A549 (cell line): ENCODE measurements around the gene NECTIN4. TPM values are rescaled to one million over a fixed set of nuclear protein-coding genes. Genes with fewer than 3 reads are reported as not detected.

Experiments
- ATAC-seq, 2 experiments: fragments of 200-7000 bp in 1 of 2; fragments of >200 bp in 1 of 2; cut with Nextera tagmentation in 1 of 2; cut with Tn5 transposase in 1 of 2; 3 replicates each; pipeline versions ENCODE4 v1.8.0 to v1.9.1; 2018 to 2020; ENCODE audit warnings: mild to moderate bottlenecking in 1 of 2, moderate library complexity in 1 of 2
- CTCF ChIA-PET: fragments of 300-600 bp; sonication (Branson Sonifier 250); formaldehyde crosslinking; extraction: SDS; loops from one replicate; lab custom pipeline; 2021; ENCODE audit warnings: antibody characterized with exemption, inconsistent platforms; lab: Yijun Ruan, JAX
- POLR2A ChIA-PET: fragments of 350-600 bp; formaldehyde crosslinking; extraction: SDS; loops from one replicate; lab custom pipeline; 2021; ENCODE audit warnings: antibody characterized with exemption, inconsistent platforms; lab: Yijun Ruan, JAX
- DNase-seq, 2 experiments: peaks; one replicate each; pipeline versions ENCODE4 v3.0.0 to v3.0.0-alpha.2; 2011 to 2016; ENCODE audit warnings: low read depth in 1 of 2, low spot score in 1 of 2
- FAIRE-seq: peaks from 2 replicates; lab custom pipeline; 2011; peaks lifted over from hg19 to GRCh38; lab: Jason Lieb, UNC
- H3K27ac ChIP-seq, 2 experiments: fragments of >200 bp; sonication (Bioruptor Twin); formaldehyde crosslinking; 3 replicates each; pipeline ENCODE4 v1.5.1; 2016 to 2017
- H3K4me1 ChIP-seq: fragments of >200 bp; sonication (Bioruptor Twin); formaldehyde crosslinking; 3 replicates; pipeline ENCODE4 v1.6.1; 2016
- H3K4me2 ChIP-seq: fragments of >200 bp; sonication (Bioruptor Twin); formaldehyde crosslinking; 3 replicates; pipeline ENCODE4 v1.6.1; 2016
- H3K4me3 ChIP-seq: fragments of >200 bp; sonication (Bioruptor Twin); formaldehyde crosslinking; 3 replicates; pipeline ENCODE4 v1.5.1; 2016
- H3K9me3 ChIP-seq: fragments of >200 bp; sonication (Bioruptor Twin); formaldehyde crosslinking; 3 replicates; pipeline ENCODE4 v1.6.1; 2016
- CBX8 ChIP-seq: fragments of 200-600 bp; sonication (generic); IDR thresholded peaks from 2 replicates; pipeline ENCODE4 v1.6.1; 2016
- EP300 ChIP-seq, 2 experiments: fragments of >200 bp; sonication (Bioruptor Twin); formaldehyde crosslinking; IDR thresholded peaks; 2 replicates in 1 of 2; 3 replicates in 1 of 2; pipeline ENCODE4 v1.6.1; 2016 to 2017
- ESRRA ChIP-seq: fragments of 150-350 bp; IDR thresholded peaks from 2 replicates; pipeline ENCODE4 v1.6.1; 2014; ENCODE audit warnings: mild to moderate bottlenecking, low read length, borderline replicate concordance
- FOSB ChIP-seq: fragments of 250-450 bp; sonication (Bioruptor Pico); IDR thresholded peaks from 2 replicates; pipeline ENCODE4 v1.5.0; 2020; ENCODE audit warnings: mild to moderate bottlenecking, moderate library complexity
- HOXA7 ChIP-seq: fragments of 250-450 bp; sonication (Bioruptor Pico); IDR thresholded peaks from 2 replicates; pipeline ENCODE4 v1.5.0; 2020; ENCODE audit warnings: mild to moderate bottlenecking, moderate library complexity
- HOXB13 ChIP-seq: fragments of 250-450 bp; sonication (Bioruptor Pico); IDR thresholded peaks from 2 replicates; pipeline ENCODE4 v1.5.0; 2020; ENCODE audit warnings: low read depth, mild to moderate bottlenecking, moderate library complexity
- NFE2L2 ChIP-seq: fragments of 150-350 bp; conservative IDR thresholded peaks from 2 replicates; pipeline ENCODE4 v1.6.1; 2014; ENCODE audit warnings: low read length
- NR3C1 ChIP-seq: fragments of >200 bp; sonication (Bioruptor Twin); formaldehyde crosslinking; IDR thresholded peaks from 3 replicates; pipeline ENCODE4 v1.6.1; 2017
- PHF8 ChIP-seq: fragments of 200-600 bp; sonication (generic); IDR thresholded peaks from 2 replicates; pipeline ENCODE4 v1.6.1; 2016; ENCODE audit warnings: low read depth, mild to moderate bottlenecking, antibody characterized with exemption, moderate library complexity, borderline replicate concordance
- POLR2AphosphoS2 ChIP-seq: conservative IDR thresholded peaks from 2 replicates; pipeline ENCODE4 v1.6.1; 2012; ENCODE audit warnings: low read length, improper control_type of control experiment, inconsistent platforms
- RAD21 ChIP-seq, 2 experiments: fragments of >200 bp in 1 of 2; sonication (Bioruptor Twin) in 1 of 2; formaldehyde crosslinking in 1 of 2; IDR thresholded peaks in 1 of 2; conservative IDR thresholded peaks in 1 of 2; 2 replicates in 1 of 2; 3 replicates in 1 of 2; pipeline ENCODE4 v1.6.1; 2012 to 2018; ENCODE audit warnings: inconsistent platforms in 1 of 2
- RNF2 ChIP-seq: fragments of 200-600 bp; sonication (generic); IDR thresholded peaks from 2 replicates; pipeline ENCODE4 v1.6.1; 2016; ENCODE audit warnings: low read depth, mild to moderate bottlenecking, antibody characterized with exemption, moderate library complexity, borderline replicate concordance
- SMC3 ChIP-seq: fragments of >200 bp; sonication (Bioruptor Twin); formaldehyde crosslinking; IDR thresholded peaks from 3 replicates; pipeline ENCODE4 v1.6.1; 2018; ENCODE audit warnings: inconsistent platforms
- WGBS: methylation state at CpG from one replicate; pipeline ENCODE4 v1.1.6; 2017; ENCODE audit errors: missing lambda C conversion rate; 5-methylcytosine and 5-hydroxymethylcytosine counted together
- polyA plus RNA-seq, 4 experiments: library from polyadenylated mRNA; depleted of rRNA in 3 of 4; stranded (reverse); fragments of >200 nt; fragmentation: RNase III in 1 of 4; extraction: RNeasy Plus Mini Kit Qiagen cat#74134 plus additional on column Dnase treatment in 1 of 4; gene quantifications; 2 replicates in 3 of 4; 3 replicates in 1 of 4; pipeline ENCODE4 v1.2.3, GENCODE V29; 2011 to 2017
- TF ChIP-seq, protein P1 (sequence below): fragments of 250-450 bp; sonication (Bioruptor Pico); IDR thresholded peaks from 2 replicates; pipeline ENCODE4 v1.5.0; 2021; ENCODE audit warnings: mild to moderate bottlenecking, moderate library complexity, borderline replicate concordance
- TF ChIP-seq, protein P2 (sequence below): fragments of 150-350 bp; IDR thresholded peaks from 2 replicates; pipeline ENCODE4 v1.6.1; 2014; ENCODE audit warnings: low read depth, mild to moderate bottlenecking, low read length
- TF ChIP-seq, protein P3 (sequence below): fragments of >200 bp; sonication (Bioruptor Twin); formaldehyde crosslinking; IDR thresholded peaks from 3 replicates; pipeline ENCODE4 v1.5.1; 2016
- TF ChIP-seq, protein P4 (sequence below): fragments of 250-450 bp; sonication (Bioruptor Pico); IDR thresholded peaks from 2 replicates; pipeline ENCODE4 v1.5.0; 2020; ENCODE audit warnings: low read depth, mild to moderate bottlenecking, moderate library complexity
- TF ChIP-seq, protein P5 (sequence below): fragments of >200 bp; sonication (Bioruptor Twin); formaldehyde crosslinking; IDR thresholded peaks from 2 replicates; pipeline ENCODE4 v1.6.1; 2016
- TF ChIP-seq, protein P6 (sequence below): IDR thresholded peaks from 2 replicates; pipeline ENCODE4 v1.6.1; 2012; ENCODE audit warnings: low read depth, borderline replicate concordance

Gene NECTIN4
- polyA plus RNA-seq, 2 of the 4 experiments (the other 2 are of a cell fraction): 1.5 to 4.3 TPM

DNA sequence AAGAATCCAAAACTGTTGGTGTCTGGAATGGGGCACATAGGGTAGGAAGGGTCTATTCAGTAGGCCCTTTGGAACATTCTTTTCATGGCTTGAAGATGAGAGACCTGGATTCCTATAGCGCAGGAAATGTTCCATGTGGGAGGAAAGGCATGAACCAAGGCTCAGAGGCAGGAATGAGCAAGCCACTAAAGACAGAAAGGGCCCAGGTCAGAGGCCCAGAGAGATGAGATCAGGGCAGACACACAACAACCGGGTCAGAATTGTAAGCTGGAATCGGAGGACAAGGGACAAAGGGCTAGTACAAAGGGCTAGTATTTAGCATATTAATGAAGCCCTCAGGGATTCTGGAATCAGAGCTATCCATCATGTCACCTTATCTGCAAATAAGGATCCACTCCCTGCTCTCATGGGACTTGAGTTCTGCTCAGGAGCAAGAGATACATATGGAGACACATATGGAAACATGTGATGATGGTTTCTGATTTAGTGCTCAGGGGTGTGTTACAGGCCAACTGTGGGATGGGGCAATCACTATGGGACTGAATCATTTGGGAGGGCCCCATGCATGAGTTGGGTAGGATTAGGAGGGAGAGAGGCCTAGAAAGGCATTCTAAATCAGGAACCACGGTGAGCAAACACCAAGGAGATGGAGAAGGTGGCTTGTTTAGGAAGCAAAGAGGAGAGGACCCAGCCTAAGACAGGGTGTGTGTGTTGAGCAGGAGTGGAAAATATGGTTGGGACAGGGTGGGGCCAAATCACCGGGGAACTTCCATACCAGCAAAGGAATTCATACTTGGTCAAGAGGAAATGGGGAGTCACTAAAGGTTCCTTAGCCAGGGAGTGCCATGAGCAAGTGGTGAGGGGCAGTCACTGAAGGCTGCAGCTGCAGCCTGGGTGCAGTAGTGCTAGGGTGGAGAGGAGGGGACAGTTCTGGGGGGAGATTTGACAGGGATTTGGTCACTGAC is 8.6 kb downstream of the NECTIN4 start:
- Histone ChIP-seq H3K4me2 (no peak overlapping the region), H3K4me1 (peaks cover 45% of the 10 kb centered on the region)
- POLR2A ChIA-PET: no interaction called here

More for the DNA sequence above, 8.6 kb downstream of the NECTIN4 start:
- FAIRE-seq: no peak
- whole genome bisulfite sequencing: 73% methylated on average over 5 of the region's 5 CpGs
- no peak overlapping the region for H3K4me3 ChIP-seq
- DNase-seq: no peak
- CTCF ChIA-PET: interaction anchor here (1.1 to 12.7 kb wide), 5 partner anchors 9 to 83 kb away, joined by 3 to 167 read pairs (median 5); partner anchors contain the start of gene KLHDC9
- ATAC-seq: no peak
- TF ChIP-seq, protein P1, sequence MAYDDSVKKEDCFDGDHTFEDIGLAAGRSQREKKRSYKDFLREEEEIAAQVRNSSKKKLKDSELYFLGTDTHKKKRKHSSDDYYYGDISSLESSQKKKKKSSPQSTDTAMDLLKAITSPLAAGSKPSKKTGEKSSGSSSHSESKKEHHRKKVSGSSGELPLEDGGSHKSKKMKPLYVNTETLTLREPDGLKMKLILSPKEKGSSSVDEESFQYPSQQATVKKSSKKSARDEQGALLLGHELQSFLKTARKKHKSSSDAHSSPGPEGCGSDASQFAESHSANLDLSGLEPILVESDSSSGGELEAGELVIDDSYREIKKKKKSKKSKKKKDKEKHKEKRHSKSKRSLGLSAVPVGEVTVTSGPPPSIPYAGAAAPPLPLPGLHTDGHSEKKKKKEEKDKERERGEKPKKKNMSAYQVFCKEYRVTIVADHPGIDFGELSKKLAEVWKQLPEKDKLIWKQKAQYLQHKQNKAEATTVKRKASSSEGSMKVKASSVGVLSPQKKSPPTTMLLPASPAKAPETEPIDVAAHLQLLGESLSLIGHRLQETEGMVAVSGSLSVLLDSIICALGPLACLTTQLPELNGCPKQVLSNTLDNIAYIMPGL (CRISPR knock-in tag): no peak
- no peak for TF ChIP-seq SMC3
- TF ChIP-seq, protein P2, sequence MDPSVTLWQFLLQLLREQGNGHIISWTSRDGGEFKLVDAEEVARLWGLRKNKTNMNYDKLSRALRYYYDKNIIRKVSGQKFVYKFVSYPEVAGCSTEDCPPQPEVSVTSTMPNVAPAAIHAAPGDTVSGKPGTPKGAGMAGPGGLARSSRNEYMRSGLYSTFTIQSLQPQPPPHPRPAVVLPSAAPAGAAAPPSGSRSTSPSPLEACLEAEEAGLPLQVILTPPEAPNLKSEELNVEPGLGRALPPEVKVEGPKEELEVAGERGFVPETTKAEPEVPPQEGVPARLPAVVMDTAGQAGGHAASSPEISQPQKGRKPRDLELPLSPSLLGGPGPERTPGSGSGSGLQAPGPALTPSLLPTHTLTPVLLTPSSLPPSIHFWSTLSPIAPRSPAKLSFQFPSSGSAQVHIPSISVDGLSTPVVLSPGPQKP: no peak
- TF ChIP-seq ESRRA: no peak
- no peak for TF ChIP-seq NFE2L2
- no peak for TF ChIP-seq CBX8
- TF ChIP-seq EP300 (IDR thresholded peaks at IDR 0.05): no peak
- TF ChIP-seq PHF8: no peak
- TF ChIP-seq, protein P3, sequence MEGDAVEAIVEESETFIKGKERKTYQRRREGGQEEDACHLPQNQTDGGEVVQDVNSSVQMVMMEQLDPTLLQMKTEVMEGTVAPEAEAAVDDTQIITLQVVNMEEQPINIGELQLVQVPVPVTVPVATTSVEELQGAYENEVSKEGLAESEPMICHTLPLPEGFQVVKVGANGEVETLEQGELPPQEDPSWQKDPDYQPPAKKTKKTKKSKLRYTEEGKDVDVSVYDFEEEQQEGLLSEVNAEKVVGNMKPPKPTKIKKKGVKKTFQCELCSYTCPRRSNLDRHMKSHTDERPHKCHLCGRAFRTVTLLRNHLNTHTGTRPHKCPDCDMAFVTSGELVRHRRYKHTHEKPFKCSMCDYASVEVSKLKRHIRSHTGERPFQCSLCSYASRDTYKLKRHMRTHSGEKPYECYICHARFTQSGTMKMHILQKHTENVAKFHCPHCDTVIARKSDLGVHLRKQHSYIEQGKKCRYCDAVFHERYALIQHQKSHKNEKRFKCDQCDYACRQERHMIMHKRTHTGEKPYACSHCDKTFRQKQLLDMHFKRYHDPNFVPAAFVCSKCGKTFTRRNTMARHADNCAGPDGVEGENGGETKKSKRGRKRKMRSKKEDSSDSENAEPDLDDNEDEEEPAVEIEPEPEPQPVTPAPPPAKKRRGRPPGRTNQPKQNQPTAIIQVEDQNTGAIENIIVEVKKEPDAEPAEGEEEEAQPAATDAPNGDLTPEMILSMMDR: no peak
- TF ChIP-seq, protein P4, sequence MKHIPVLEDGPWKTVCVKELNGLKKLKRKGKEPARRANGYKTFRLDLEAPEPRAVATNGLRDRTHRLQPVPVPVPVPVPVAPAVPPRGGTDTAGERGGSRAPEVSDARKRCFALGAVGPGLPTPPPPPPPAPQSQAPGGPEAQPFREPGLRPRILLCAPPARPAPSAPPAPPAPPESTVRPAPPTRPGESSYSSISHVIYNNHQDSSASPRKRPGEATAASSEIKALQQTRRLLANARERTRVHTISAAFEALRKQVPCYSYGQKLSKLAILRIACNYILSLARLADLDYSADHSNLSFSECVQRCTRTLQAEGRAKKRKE: no peak
- TF ChIP-seq, protein P5, sequence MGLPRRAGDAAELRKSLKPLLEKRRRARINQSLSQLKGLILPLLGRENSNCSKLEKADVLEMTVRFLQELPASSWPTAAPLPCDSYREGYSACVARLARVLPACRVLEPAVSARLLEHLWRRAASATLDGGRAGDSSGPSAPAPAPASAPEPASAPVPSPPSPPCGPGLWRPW: no peak
- TF ChIP-seq HOXB13 (CRISPR knock-in tag): no peak
- no peak for TF ChIP-seq RNF2
- TF ChIP-seq POLR2AphosphoS2: no peak
- no peak for TF ChIP-seq NR3C1
- TF ChIP-seq HOXA7 (CRISPR knock-in tag): no peak
- no peak for TF ChIP-seq RAD21 (conservative IDR thresholded peaks at IDR 0.05 in 1 of 2, IDR thresholded peaks at IDR 0.05 in 1 of 2)
- no peak for TF ChIP-seq FOSB (CRISPR knock-in tag)
- TF ChIP-seq, protein P6, sequence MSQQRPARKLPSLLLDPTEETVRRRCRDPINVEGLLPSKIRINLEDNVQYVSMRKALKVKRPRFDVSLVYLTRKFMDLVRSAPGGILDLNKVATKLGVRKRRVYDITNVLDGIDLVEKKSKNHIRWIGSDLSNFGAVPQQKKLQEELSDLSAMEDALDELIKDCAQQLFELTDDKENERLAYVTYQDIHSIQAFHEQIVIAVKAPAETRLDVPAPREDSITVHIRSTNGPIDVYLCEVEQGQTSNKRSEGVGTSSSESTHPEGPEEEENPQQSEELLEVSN: no peak
- TF ChIP-seq, all 56 proteins: peak for 0
- peak overlapping the region; percentile 32 to 88 for H3K27ac ChIP-seq
- H3K9me3 ChIP-seq: no peaks in the 10 kb centered on the region
